NCI-H345 treated with DMSO at 0.1 percent for 48 hours (cell line): ENCODE results near the gene ZRANB3.

Experiments used
- DNase-seq: peaks from one replicate; lab custom pipeline; 2025; ENCODE audit not compliant: unreplicated experiment; lab: John Stamatoyannopoulos, UW

Gene ZRANB3

GRCh38 chr2:135255208-135255607 lies 275.8 kb downstream of the ZRANB3 start:
- no peak for DNase-seq

DNA sequence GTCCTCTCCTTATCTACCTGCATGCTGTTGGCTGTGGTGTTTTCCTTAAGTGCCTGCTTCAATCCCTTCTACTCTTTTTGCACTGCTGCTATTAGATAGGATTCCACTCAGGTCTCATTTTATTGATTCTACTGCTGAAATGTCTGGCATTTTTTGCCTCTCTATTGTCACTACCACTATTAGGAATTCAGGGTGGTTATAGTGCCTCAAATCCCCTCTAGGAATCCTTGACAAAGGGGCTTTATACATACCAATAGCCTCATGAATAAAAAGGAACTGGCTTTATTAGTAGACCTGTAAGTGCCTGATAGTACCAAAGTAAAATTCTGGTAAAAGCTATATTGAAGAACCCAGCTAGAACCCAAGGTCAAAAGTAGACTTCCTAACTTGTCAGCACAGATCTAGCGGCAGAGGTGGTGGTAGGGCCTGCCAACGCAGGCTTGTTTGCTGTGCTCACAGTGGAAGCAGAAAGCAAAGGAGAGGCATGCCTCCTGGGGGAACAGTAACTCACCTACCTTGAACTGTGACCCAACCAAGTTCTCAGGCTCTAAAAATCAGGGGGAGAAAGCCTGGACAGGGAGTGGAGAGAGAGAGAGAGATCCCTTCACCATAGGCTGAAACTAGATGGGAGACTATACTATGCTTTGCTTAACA lies 278.1 kb downstream of the ZRANB3 start:
- no peak for DNase-seq

- no peak for DNase-seq
These were observed 282.4 kb downstream of the ZRANB3 start for GRCh38 chr2:135248611-135249010.

DNA sequence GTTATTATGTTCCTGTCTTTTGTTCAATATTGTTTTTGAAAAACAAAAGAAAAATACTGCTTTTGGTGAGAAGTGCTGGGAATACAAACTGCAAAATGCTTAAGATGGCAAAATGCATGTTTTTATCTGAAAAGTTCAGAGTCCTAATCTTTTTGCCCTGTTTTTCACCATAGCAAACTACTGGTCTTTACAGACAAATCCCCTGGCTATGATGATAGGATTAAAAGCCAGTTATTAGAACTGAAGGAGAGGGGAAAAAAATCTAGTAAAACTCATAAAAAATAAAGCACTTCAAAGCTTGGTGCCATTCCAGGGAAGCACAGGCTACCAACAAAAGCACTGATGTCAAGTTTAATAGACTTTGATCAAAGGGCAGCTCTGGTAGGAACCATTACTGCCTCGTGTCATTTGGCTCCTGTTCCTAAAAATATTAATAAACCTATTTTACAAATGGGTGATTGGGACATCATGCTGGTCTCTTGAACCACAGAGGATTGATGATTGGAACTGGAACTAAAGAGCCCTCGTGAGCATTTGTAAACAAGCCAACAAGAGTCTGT lies 284.2 kb downstream of the ZRANB3 start:
- DNase-seq = no peak

DNA sequence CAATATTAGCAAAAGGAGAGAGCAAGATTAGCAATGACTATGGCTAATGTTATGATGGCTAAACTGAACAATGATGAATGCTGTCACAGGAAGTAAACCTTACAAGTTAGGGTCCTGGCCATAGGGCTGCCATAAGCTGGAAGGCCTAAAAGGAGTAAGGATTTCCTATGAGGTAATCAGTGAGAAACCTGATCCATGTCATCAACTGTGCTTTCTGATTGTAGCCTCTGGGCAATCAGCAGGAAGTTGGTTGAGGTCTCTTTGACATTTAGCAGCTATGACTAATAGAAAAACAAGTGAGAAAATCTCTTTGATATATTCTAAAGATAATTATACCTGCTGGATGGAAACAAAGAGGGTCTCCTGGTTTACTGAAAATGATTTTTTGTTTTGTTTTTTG lies 285.9 kb downstream of the ZRANB3 start:
- no peak for DNase-seq

GRCh38 chr2:135238651-135239050 lies 292.4 kb downstream of the ZRANB3 start:
- no peak for DNase-seq

GRCh38 chr2:135230150-135230549 lies 300.9 kb downstream of the ZRANB3 start:
- DNase-seq = no peak

- DNase-seq = no peak
These were observed 303.6 kb downstream of the ZRANB3 start for GRCh38 chr2:135227386-135227785.

DNA sequence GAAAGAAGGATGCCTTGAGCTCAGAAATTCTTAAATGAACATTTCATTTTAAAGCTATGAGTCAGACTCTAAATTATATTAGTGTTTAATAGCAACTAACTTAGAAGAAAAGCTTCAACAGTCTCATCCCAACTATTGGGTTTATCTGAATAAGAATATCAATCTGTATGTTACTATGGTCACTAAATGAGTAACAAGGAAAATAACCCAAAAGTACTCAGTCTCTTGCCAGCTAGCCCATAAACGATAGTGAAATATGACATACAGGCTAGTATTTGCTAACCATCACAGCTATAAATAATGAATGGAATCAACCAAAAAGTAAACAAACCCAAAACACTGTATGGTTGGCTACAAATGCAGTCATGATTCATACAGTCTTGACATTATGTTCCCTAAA lies 304.1 kb downstream of the ZRANB3 start:
- no peak for DNase-seq

DNA sequence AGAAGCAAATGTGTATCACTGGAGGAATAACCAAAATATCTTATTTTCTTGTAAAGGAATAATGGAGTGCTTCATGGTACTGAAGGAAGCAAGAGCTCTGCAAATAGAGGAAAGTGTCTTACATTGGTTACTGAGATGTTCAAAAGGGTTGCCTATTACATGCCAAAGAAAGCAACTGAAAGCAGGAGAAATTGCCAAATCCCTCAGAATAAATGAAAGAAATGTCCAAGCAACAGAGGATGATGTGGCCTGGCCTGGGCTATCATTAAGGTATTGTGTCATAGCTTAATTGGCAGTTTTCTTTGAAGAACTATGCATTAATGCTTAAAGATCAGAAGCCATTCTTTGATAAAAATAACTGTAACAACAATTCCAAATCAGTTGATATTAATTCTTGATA lies 305.2 kb downstream of the ZRANB3 start:
- DNase-seq = no peak

DNA sequence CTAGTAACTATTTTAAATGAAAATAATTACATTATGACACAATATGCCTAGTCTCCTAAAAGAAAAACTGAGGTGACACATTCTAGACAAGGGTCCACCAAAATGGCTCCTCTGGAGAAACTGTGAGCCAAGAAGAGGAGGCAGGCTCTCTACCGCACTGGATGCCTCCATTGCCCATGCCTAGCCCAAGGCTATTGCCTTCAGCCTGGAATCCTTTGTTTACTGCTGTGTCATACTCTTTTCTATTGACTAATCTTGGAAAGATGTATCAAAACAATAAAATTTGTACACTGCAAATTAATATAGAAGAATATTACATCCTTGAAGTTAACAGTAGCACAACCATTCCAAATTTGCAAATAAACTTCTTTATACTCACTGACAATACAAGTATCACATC lies 311.8 kb downstream of the ZRANB3 start:
- no peak for DNase-seq

DNA sequence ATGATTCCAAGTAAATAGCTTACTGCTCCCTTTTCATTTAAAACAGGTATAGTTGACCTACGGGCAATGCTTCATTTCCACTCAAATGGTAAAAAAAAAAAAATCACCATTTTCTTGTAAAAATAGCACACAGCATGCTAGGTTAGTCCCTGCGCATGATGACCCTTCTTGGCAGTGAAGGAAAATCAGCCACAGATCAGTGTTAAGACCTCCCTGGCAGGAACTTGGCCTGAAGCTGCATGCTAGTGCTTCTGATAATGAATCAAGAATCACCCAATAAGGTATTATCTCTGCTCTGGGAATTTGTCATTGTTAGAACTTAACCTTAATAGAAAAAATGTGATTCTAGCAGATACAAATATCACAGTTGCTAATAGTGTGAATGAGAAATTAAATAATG lies 312.6 kb downstream of the ZRANB3 start:
- no peak for DNase-seq

DNA sequence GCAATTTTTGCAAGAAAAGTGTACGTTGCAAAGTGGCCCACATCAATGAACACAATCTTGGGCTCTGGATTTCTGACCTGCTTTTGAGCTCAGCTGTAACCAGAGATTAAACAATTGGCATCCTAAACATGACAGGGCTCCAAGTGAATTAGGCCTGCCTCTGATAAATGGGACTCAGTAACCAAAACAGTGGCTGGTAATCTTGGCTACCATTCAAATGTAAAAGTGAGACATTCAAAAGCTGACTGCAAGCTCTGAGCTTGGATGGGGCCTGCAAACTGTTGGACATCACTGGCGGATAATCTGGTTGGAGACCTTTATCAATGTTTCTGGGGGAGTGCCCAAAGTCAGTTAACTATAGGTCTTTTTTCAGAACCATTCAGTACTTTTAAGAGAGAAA lies 318.3 kb downstream of the ZRANB3 start:
- no peak for DNase-seq

GRCh38 chr2:135208016-135208415 lies 323.0 kb downstream of the ZRANB3 start:
- DNase-seq = no peak

DNA sequence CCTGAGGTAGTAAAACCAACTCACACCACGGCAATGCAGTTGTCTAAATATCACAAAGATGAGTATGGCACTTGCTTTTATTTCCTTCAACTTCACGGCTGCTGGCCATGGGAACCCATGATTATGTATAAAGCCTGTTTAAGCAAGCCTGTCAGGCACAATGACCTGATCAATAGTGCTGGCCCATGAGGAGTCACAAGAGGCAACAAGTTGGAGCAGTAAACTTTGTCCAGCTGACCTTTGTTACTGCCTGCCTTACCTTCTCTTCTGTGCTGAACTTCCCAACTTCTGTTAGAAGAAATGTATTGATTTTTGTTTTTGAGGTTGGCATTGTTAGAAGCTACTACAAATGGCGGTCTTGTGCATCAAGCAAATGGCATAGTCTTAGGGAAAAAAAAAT lies 327.1 kb downstream of the ZRANB3 start:
- no peak for DNase-seq

DNA sequence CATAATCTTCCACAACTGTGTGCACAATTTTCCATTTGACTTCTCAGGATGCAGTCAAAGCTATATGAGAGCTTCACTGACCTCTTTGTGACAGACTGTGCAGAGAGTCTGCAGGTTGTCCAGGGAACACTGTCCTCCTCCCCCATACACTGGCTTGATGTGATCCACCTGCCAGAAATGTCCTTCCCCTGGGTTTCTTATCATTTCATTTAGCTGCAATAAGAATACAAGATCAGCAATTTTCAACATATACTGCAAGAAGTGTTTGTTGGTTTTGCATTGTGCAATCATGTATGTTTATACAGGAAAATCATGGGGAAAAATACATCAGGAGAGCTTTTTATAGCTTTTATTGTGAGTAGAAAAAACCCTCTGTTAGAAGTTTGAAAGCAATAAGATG lies 328.3 kb downstream of the ZRANB3 start:
- no peak for DNase-seq

DNA sequence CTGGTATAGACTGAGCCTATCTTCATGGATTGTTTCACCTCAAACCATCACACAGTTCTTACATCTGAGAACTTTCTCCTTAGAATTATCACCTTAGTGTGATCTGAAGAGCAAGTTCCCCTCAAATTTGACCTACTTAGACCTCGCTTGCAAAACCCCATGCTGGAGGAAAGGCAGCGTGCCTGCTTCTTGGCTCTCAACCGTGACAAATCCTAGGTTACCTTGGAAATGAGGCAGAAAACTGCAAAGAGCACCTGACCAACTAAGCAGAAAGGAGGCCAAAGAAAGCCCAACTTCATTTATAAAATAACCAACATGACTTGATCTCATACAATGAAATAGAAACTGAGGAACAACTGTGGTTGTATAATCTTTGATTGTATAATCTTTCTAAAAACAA lies 332.5 kb downstream of the ZRANB3 start:
- no peak for DNase-seq

GRCh38 chr2:135190799-135191198 lies 340.2 kb downstream of the ZRANB3 start:
- no peak for DNase-seq

- DNase-seq = no peak
These were observed 341.9 kb downstream of the ZRANB3 start for GRCh38 chr2:135189148-135189547.

DNA sequence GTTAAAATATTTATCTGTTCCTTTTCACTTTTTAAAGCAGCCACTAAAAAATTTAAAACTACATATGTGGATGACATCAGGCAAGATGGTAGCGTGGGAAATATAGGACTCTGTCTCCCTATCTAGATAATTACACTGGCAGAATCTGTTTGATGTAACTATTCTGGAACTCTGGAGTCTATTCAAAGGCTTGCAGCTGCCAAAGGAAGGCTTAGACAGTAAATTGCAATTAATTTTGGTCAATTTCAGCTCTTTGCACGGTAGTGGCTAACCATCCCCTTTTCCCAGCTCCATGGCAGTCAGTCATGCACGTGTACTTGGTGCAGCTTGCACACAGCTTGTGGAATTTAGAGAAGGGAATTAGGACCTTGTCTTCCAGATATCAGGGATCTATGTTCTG lies 343.7 kb downstream of the ZRANB3 start:
- no peak for DNase-seq

- DNase-seq = no peak
These were observed 345.0 kb downstream of the ZRANB3 start for GRCh38 chr2:135186054-135186453.

DNA sequence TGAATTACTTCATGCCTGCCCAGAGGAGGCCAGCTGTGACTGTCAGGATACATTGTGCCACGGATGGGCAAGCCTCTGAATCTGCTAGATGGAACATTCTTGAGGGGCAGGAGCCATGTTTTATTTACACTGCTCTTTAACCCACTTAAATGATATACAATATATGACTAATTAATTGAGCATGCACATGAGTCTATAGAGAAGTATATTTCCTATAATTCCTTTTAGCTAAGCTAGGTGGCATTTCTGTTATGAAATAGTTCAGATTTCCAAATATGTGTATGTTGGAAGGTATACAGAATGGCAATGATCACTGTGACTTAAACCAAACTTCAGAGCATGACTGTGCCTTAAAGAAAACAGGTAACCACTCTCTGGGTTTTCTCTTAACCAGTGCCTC lies 347.2 kb downstream of the ZRANB3 start:
- no peak for DNase-seq

- DNase-seq = no peak
These were observed 348.4 kb downstream of the ZRANB3 start for GRCh38 chr2:135182601-135183000.
